HG02610 (cell line): Measurements from ENCODE around the gene MSH3.
"Not testable (repeated sequence)": the region's sequence is repeated elsewhere in the genome, so short reads cannot be mapped to it uniquely, and the experiment has no call there.

Experiments
- ATAC-seq: cut with Tn5 transposase; IDR thresholded peaks from one replicate; pipeline ENCODE4 v1.9.1; 2021; ENCODE audit warnings: mild to moderate bottlenecking, moderate library complexity; ENCODE audit not compliant: unreplicated experiment

The MSH3 gene

DNA sequence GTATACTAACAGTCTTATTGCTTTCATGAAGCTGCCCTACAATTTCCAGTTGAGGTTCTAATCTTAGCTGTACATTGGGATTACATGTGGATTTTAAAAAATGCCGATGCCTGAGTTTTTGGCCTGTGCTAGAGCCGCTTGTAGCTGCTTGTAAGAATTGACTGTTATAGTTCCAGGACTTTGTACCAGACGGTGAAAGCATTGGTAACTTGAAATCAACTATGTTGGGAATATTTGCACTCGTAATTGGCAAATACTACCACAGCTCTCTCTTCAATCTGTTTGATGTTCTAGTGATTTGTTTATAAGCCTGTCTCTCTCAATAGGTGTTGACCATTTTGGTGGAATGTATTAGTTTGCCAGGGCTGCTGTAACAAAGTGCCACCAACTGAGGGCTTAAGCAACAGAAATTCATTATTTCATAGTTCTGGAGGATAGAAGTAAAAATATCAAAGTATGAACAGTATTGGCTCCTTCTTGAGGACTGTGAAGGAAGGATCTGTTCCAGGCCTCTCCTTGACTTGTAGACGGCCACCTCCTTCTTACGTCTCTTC, 50.8 kb downstream of the MSH3 start:
- ATAC-seq: no peak

DNA sequence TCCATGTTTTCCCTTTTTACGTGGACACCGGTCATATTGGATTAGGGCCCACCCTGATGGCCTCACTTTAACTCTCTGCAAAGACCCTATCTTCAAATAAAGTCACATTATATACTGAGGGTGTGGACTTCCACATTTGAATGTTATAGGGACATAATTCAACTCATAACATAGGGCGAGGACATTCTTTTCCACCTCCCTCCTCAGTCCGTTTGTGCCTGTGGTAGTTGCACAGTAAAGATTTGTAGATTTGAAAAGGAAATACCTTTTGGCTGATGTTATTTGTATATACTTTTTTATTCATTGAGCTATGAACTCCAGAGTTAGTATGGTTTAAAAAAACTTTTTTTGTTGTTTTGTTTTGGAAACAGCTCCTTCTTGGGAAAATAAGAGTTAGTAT, 51.3 kb downstream of the MSH3 start:
- ATAC-seq: no peak

DNA sequence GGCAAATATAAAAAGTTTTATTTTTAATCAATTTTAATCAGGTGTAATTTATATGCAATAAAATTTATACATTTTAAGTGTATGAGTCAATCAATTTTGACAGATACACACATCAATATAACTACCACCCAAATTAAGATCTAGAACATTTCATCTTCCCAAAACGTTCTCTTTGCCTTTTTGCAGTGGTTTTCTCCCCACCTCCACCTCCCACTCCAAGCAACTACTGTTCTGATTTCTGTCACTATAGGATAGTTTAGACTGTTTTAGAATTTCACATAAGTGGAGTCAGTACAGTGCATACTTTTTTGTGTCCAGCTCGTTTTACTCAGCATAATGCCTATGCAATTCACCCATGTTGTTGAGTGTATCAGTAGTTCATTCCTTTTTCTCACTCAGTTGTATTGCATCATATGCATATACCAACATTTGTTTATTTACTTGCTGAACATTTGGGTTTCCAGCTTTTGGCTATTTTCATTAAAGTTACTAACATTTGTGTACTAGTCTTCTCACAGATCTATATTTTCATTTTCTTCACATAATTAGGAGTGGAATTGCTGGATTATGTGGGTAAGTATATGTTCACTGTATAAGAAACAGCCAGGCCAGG, 52.5 kb downstream of the MSH3 start:
- ATAC-seq: no peak

DNA sequence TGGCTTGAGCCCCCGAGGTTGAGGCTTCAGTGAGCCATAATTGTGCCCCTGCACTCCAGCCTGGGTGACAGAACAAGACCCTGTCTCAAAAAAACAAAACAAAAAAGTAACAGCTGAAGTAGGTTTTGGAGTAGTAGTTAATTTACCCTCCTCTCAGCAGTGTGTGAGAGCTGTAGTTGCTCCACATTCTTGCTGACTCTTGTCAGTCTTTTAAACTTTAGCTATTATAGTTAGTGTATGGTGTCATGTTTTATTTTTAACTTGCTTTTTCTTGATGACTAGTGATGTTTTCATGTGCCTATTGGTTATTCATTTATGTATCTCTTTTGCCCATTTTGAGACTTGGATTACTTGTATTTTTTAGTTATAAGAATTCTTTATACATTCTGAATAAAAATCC, 53.2 kb downstream of the MSH3 start:
- ATAC-seq: no peak

DNA sequence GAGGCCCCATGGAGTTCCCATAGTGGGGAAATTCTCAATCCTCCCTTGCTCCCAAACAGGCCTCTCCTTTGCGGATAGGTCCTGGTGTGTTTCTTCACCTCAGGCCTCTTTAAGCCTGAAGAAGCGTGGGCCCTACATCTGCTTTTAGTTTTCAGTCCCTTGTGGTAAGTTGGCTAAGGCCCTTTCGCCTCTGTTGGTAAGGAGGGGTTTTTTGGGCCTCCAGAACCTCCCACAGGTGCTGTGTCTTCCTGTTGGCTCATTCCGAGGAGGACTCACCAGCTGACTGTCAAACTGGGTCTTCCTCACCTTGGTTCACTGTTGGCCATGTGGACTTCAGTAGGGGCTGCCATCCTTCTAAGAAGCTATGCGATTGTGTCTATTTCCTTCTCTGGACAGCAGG, 56.8 kb downstream of the MSH3 start:
- no peak for ATAC-seq

DNA sequence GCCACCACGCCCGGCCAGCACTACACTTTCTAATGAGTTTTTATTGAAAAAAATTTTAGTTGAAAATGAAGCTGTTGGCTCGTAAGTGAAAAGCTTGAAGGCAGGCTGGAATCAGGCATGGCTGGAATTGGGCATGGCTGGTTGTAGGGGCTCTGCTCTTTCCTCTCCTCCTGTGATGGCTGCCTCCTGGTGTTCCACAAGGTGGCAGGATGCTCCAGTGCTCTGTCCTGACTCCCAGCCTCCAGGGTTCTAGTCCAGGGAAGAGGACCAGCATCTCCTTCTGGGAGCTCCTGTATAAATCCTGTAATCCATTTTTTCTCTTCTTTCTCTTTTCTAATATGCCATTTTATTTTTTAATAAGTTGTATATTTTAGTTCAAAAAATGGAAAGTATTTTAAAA, 57.5 kb downstream of the MSH3 start:
- no peak for ATAC-seq

DNA sequence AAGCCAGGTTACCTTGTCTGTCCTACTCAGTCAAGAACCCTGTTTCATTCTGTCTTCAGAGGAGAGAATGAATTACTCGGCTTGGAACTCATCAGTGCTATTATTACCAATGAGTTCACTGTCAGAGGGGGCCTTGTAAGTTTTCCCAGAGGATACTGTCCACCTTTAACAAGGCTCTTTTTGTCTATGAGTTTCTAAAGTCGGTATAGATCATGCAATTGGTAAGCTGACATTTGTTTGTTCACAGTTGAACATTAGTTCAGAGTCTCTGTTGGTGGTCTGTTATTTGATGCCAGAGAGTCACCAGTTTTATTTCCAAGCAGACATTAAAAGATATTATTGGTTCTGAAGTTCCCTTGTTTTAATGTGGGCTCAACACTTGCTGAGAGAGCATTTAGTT, 58.5 kb downstream of the MSH3 start:
- no peak for ATAC-seq

DNA sequence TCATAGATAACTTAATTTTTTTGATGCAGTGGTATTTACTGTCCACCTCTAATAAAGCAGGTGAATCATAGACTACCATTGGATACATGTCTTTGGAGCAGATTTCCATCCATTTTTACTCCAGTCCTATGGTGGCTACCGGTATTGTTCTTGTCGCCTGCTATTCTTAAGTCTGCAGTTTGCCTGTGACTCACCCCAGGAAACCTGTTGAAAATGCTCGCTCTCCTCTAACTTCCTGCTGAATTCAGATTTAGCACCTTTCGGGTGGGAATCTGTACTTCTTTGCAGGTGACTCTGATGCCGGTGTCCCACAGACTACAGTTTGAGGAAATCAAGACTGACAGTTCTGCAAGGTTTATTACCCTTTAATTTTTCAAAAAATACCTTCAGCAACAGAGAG, 59.2 kb downstream of the MSH3 start:
- ATAC-seq: no peak

DNA sequence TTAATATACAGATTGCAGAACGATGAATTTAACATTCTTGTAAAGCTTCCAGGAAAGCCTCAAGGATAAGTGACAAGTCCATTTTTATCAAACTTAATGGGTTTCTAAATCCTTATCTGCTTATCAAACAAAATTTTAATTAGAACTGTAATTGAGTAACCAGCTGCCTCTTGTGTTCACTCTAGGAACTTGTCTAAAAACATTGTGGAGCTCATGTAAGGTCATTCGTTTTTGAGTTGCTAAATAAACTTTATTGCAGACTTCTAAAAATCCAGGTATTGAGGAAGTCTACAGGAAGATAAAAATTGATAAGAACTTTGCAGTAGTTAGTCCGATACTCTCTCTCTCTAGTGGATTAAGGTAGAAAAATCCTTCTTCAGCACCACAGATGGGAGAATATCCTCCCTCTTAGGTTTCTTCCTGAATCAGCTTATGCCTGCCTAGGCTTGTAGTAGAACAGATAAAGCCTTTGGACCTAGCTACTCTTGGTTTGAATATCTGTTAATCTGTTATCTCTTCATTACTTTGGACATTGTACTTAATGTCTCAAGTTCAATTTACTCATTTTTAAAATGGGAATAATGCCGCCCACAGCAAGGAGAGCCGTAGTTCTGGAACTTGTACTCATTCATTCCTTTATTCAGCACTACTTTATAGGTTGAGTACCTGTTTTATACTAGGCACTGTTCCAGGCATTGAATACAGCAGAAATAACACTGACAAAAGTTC, 60.3 kb downstream of the MSH3 start:
- ATAC-seq: no peak

DNA sequence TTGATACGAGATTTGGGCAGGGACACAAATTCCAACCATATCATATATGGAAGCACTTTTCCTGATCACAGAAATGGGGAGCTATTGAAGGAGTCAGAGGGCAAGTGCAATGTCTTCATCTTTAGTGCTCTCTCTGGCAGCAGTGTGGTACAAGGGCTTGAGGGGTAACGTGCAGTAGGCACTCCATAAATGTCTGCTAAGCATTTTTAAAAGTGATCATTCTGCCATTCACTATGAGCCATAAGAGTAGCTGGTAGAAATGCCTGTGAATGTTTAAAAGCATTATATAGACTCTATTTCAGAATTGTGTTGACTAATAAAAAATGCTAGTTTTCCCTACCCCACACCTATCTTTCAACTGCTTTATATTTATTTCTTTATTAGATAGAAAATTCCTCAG, 61.4 kb downstream of the MSH3 start:
- ATAC-seq: no peak

DNA sequence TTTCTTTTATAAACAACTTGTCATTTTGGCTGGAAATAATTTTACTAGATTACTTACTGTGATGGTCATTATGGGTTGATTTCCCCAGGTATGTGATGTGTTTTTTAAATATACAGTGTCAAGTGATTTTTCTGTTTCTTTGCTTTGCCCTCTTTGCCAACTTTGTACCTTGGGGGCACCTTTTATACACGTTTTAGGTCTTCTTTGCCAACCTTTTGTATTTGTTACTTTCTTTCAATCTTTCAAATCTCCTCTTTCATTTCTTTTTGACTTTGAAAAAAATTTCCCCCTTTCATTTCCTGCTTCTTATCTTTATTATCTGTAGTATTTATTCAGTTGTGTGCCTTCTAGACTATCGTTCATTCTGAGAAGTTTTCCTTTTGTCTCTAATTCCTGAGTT, 65.7 kb downstream of the MSH3 start:
- ATAC-seq: no peak

DNA sequence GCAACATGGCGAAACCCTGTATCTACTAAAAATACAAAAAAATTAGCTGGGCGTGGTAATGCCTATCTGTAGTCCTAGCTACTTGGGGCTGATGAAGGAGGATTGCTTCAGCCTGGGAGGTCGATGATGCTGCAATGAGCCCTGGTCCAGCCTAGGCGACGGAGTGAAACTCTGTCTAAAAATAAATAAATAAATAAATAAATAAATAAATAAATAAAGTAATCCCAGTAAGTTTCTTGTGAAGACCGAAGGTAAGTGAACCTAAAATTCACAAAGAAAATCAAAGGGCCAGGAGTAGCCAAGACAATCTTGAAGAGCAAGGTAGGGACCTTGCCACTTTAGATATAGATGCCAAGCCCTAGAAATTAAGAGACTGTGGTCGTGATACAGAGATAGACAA, 68.5 kb downstream of the MSH3 start:
- no peak for ATAC-seq

DNA sequence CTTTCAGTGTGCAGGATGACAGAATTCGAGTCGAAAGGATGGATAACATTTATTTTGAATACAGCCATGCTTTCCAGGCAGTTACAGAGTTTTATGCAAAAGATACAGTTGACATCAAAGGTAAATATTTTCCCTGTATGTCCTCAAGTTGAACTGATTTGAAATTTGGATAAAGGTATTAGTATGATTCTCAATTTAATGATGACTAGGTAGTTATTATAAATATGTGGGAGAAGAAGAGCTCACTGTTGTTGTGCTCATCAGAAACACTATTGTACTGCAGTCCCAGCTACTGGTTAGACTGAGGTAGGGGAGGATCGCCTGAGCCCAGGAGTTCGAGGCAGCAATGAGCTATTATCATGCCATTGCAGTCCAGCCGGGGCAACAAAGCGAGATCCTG, 71.0 kb downstream of the MSH3 start:
- ATAC-seq: no peak

DNA sequence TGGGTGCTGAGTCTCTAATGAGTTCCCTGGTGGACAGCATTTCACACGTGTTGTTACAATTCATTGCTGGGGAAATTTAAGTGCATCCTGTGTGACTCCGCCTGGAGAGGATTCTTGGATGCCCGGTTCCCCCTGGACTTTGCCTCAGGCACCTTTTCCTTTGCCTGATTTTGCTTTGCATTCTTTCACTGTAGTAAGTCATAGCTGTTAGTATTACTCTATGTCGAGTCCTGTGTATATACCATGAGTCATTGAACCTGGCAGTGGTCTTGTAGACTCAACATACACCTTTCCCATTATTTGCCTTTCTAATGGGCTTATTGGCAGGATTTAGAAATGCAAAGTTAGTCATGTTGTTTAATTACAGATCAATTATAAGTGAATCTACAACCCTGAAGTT, 82.3 kb downstream of the MSH3 start:
- ATAC-seq: no peak

DNA sequence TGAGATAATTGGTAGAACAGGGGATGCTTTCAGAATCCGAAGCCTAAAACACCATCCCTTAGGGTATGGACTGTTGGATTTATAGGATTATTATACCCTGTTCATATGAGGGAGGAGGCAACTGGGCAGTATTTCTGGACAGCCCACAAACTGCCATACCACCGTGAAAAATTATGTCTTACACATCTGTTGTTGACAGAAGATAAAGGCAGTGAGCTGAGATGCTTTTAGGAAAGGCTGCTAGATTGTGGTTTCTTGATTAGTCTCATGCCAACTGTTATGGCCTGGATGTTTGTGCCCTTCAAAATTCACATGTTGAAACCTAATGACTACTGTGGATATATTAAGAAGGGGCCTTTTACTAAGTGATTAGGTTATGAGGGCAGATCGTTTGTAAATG, 84.0 kb downstream of the MSH3 start:
- no peak for ATAC-seq

DNA sequence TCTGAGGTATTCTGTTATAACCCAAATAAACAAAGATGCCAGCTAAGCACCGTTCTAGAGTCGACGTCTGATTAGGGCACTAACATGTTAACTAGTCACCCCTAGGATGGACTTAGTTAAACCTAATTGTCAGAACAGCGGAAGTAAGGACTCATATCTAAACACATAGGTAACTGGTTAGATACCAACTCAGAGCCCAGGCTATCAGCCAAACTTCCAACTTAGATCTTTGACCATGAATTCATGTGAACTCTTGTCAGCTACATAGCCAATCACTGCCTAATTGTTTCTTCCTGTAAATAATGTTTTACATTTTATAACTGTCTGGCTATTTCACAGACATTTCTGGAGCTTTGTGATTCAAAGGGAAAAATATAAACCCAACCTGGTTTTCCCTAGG, 84.6 kb downstream of the MSH3 start:
- ATAC-seq: no peak

DNA sequence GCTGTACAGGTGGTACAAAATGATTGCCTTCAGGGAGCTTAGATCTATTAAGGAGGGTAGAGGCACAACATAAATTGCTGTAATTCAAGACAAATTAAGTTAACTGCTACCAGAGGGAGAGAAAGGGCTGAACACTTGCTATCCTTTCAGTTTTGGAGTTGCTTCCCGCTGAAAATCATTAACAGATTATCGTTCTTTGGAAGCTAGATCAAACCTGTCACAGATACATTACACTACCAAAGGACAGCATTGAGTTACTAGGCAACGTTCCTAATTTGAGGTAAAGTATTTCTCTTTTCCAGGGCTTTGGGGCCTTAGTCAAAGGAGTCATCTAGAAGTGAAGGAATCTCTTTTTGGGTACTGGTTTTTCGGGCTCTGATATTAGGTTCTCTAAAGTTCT, 85.0 kb downstream of the MSH3 start:
- no peak for ATAC-seq

DNA sequence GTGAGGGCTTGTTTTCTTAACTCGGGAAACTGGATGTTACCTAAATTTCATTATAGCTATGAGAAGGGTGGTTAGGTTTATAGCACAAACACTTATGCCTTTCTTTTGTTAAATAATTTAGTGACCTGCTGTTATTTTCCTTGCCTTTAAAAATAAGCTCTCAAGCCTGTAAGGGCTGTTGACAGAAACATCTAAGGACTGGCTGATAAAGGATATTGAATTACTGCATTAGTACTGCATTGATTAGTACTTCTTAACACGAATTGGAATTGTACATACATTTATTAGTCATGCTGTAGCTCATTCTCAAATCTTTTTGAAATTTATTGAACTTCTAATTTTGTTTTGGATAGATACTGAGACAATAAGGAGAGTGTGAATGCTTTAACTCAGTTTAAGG, 85.4 kb downstream of the MSH3 start:
- ATAC-seq: no peak

DNA sequence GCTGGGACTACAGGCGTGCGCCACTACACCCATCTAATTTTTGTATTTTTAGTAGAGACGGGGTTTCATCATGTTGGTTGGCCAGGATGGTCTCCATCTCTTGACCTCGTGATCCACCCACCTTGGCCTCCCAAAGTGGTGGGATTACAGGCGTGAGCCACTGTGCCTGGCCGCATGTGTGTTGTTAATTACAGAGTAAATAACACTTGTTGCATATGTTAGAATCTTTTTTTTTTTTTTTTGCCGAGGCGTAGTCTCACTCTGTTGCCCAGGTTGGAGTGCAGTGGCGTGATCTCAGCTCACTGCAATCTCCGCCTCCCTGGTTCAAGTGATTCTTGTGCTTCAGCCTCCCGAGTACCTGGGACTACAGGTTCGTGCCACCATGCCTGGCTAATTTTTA, 86.0 kb downstream of the MSH3 start:
- ATAC-seq: not testable (repeated sequence)

DNA sequence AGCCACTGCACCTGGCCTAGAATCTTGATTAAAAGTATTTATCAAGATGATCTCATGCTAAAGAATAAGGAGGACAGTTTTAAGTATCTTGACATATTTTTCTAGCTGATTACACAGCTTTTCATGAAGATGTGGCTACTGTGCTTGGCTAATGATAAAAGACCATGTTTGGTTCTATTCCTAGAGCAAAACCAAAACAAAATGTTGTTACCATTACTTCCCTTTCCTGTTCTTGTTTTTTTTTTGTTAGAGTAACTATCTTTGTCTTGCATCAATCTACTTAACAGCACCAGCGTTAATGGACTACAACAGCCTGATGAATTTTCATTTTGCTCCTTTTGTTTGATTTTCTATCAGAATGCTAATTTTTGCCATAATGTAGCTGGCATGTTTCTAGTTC, 86.5 kb downstream of the MSH3 start:
- no peak for ATAC-seq

DNA sequence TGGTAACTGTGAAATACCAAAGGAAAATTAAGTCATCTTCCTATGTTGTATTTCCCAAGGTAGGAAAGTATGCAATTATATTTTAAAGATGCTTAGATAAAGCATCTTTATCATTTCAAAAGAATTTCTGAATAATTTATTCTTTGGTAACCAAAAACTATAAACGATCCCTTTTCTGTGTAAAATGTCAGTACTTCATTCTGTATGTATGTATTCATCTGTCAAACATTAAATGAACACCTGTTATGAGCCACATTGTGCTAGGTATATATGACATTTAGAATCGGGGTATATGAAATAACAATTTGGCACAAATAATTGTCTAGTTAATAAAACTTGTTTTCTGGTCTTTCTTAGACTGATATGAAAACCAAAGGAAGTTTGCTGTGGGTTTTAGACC, 89.7 kb downstream of the MSH3 start:
- ATAC-seq: no peak

DNA sequence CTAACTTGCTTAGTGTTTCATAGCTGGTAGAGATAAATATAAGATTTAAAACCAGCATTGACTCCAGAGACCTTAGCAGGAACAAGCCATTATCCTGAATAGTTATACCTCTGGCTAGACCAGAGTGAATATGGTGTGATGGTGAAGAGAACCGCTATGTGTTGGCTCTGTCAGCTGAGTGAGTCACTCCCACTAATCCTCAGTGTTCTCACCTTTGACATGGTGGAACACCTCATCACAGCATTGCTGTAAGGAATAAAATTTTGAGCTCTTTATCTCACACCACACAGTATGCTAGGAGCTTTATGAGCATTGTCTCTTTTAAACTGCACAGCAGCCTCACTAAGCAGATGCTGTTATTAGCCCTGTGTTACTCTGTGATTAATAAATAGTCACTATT, 91.0 kb downstream of the MSH3 start:
- ATAC-seq: no peak

DNA sequence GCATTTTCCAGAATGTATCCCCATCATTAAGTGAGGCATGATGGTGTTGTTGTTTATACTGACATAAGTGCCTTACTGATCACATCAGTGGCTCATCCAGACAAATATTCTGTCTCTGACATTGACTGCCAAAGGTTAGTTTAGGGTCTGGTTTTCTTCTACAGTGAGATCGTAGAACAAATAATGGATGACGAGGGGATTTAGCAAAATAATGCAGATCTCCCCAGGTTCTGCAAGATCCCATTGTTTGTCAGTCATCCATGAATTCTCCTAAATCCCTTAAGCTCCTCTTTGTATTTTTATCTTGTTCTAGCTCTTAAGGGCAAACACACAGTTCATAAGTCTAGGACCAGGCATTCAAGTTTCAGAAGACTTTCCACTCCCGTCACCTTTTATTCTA, 93.5 kb downstream of the MSH3 start:
- ATAC-seq: no peak
